GM12872 (cell line): Measurements from ENCODE around the gene ARHGAP10.

Experiments
- TF ChIP-seq, protein P1 (sequence below): IDR thresholded peaks from 3 replicates; pipeline ENCODE4 v1.5.1; 2011; ENCODE audit warnings: low read depth, mild to moderate bottlenecking, low read length, moderate library complexity; ENCODE audit not compliant: insufficient read depth

Gene ARHGAP10

DNA sequence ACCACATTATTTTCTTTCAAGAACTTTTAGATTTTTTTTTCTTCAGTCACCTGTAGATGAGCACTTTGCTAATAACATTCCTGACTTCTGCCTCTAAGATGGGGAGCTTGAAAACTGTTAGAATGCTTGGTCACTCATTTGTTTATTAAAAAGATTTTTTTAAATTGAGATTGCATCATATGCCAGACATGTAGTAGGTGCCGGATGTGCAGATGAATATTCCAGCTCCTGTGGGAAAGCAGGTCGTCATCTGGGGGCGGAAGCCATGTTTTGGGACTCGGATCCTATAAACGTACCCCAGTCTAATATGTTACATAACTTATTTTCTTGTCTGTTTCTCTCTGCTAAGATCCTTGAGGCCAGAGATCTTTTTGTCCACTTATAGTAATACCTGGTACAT is 236.8 kb downstream of the ARHGAP10 start:
- TF ChIP-seq, protein P1, sequence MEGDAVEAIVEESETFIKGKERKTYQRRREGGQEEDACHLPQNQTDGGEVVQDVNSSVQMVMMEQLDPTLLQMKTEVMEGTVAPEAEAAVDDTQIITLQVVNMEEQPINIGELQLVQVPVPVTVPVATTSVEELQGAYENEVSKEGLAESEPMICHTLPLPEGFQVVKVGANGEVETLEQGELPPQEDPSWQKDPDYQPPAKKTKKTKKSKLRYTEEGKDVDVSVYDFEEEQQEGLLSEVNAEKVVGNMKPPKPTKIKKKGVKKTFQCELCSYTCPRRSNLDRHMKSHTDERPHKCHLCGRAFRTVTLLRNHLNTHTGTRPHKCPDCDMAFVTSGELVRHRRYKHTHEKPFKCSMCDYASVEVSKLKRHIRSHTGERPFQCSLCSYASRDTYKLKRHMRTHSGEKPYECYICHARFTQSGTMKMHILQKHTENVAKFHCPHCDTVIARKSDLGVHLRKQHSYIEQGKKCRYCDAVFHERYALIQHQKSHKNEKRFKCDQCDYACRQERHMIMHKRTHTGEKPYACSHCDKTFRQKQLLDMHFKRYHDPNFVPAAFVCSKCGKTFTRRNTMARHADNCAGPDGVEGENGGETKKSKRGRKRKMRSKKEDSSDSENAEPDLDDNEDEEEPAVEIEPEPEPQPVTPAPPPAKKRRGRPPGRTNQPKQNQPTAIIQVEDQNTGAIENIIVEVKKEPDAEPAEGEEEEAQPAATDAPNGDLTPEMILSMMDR = no peak

DNA sequence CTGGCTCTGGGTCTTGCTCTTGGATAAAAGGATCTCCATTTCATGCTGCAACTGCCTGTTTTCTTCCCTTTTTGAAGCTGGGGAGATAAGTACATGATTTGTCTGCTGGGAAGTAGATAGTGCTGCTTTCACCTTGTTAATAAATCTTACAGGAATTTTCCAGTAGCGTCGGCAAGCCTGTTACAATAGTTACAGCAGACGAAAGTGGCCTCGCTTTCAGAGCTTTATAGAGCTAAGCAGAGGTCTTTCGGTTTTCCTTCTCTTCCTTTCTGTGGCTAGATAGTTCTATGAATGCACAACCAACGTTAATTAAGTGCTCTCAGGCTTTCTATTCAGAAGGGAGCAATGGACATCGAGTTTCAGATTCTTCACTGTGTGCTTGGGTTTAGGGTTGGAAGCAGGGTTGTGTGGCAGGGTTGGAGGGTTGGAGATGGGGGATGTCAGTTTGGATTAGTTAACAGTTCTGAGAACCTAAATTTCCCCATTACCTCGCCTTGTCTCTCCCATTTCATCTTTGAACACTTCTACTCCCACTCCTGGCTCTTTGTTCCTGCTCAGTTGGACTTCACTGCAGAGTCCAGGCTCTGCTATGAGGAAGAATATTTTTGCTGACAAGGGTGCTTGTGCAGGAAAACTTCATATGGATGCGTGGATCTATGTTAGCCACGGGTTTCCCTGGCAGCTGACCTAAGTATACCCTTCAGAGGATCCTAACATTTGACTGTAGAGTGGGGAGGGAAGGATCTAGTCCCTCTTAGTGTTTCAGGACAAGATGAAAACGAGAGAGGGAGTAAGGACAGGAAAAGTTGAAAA is 237.9 kb downstream of the ARHGAP10 start:
- TF ChIP-seq, protein P1 = no peak

DNA sequence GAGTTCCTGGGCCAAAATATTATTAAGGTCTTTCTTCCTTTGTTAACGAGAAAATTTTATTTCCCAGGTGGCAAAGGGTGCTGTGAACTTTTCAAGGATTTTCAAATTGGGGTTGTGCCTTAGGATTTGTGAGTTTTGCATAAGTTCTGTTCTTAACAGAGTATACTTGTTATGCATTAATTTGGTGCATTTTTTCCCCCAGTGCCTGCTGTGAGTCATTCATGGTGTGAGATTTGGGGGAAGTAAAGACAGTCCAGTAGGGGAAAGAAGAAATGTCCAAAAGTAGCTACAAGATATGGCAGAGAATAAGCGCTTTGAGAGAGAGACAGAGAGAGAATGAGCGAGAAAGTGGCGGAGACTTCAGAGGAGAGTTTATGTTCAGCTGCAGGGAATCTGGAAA is 239.2 kb downstream of the ARHGAP10 start:
- TF ChIP-seq, protein P1 = no peak

DNA sequence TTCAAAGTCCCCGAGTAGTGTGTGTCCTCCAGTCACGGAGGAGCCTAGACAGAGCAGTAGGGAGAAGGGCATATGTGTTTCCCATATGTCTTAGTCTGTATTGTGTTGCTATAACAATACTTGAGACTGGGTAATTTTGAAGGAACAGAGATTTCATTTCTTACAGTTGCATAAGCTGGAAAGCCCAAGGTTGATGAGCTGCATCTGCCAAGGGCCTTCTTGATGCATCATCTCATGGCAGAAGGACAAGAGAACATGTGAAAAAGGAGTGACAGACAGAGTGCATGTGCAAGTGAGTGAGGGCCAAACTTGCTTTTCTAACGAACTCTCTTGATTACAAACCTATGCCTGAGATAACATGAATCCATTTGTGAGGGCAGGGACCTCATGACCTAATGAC is 243.4 kb downstream of the ARHGAP10 start:
- TF ChIP-seq, protein P1 = no peak

DNA sequence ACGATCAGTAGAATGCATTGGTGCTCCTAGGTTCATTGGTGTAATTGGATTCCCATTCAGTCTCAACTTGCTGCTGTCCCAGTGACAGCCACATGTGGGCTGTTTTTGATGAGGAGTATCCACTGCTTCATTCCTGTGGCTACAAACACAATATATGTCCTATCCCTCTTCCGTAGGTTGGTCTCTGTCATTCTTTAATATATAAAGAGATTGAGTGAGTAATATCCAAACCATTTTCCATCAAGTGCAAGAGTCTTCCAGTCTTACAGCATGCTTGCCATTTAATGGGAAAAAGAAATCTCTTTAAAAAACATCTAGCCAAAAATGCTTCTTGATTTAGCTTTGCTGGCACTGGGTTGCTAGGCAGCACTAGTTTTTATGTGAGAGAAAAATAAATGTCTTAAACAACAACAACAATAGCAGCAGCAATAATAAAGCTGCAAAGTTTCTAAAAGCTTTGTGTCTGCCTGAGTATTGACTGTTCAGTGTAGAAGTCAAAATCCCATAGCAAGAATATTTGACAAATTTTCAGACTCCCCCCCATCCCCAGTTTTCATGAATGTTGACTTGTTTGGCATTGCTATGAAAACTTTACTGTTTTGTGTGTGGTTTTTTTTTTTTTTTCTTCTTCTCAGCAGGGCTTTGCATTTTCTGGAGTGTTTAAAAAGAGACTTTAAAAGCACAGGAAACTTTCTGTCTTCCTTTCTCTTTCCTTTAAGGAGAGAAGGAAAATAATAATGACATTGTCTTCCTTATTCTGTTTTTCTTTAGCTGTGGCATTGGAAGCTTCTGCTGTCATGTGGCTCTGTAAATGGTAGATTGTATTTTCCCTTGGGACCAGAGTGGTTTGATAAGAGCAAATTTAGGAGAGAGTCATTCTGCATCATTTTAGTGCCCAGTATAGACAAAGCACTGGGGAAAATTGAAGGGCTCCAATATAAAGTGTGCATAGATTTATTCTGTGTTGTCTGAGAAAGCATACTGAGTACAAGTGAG is 244.3 kb downstream of the ARHGAP10 start:
- TF ChIP-seq, protein P1 = no peak

DNA sequence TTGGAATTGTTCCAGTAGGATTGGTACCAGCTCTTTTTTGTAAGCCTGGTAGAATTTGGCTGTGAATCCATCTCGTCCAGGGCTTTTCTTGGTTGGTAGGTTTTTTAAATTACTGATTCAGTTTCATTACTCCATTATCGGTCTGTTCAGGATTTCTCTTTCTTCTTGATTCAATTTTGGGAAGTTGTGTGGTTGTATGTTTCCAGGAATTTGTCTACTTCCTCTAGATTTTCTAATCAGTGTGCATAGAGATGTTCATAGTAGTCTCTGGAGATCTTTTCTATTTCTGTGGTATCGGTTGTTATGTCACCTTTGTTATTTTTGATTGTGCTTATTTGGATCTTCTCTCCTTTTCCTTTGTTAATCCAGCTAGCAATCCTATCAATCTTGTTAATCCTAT is 248.7 kb downstream of the ARHGAP10 start:
- TF ChIP-seq, protein P1 = no peak

- TF ChIP-seq, protein P1 = no peak
Measured at GRCh38 chr4:147981305-147981704, 249.4 kb downstream of the ARHGAP10 start.
